Stimulated activated CD4-positive, alpha-beta T cell treated with anti-CD3 and anti-CD28 coated beads, Interleukin-2, amount 100 ng/mL, for 24 hours (primary cell): ENCODE measurements around the gene DDX39B.
"Not testable (repeated sequence)": the region's sequence is repeated elsewhere in the genome, so short reads cannot be mapped to it uniquely, and the experiment has no call there.

Experiments used
- DNase-seq, 2 donors: peaks; one replicate each; pipeline ENCODE4 v3.0.0-alpha.2; 2020

The DDX39B gene

DNA sequence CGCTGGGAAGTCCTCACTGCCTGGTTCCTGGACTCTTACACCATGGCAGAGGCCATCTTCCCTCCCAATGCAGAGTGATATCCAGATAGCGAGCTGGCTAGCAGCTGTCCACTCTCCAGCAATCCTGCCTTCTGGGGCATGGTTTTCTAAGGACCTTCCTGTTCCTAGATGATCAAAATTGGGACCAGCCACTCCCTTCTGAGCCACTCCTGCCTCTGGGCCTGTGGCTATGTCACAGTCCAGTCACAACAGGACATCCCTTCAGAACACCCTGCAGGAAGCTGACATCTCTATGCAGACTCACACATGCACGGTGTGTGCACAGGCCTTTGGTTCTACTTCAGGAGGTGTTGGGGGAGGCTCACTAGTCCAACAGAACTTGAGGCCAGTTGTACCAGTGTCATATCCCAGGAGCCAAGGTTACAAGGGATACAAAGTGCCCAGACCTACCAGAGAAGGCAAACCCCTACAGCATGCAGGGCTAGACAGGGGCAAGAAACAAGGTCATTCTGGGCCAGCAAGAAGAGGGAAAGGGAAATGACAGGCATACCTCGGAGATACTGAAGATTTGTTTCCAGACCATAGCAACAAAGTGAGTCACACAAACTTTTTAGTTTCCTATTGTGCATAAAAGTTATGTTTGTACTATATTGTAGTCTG, 15.7 kb downstream of the DDX39B start:
- no peak for DNase-seq

DNA sequence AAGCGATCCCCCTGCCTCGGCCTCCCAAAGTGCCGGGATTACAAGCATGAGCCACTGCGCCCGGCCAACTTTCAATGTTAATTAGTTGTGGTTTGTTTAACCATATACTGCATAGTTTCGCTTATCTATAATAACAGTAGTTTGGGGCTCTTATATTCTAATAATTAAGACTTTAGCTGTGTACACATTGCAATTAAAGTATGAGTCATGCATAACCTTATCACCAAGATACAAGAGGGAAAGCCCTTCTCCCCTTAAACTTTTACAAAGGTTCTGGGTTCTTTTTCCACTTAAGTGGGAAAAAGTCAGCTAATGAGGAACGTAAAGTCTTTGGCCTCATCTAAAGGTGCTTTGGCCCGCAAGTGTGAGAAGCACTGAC, 16.3 kb downstream of the DDX39B start:
- DNase-seq: no peak

DNA sequence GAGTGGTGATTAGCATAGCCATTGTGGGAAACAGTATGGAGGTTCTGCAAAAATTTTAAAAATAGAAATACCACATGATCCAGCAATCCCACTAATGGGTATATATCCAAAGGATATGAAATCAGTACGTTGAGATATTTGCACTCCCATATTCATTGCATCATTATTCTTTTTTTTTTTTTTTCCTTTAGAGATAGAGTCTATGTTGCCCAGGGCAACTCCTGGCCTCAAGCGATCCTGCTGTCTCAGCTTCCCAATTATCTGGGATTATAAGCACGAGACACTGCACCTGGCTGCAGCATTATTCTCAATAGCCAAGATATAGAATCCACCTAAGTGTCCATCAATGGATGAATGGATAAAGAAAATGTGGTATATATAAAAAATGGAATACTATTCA, 20.0 kb downstream of the DDX39B start:
- DNase-seq: no peak

DNA sequence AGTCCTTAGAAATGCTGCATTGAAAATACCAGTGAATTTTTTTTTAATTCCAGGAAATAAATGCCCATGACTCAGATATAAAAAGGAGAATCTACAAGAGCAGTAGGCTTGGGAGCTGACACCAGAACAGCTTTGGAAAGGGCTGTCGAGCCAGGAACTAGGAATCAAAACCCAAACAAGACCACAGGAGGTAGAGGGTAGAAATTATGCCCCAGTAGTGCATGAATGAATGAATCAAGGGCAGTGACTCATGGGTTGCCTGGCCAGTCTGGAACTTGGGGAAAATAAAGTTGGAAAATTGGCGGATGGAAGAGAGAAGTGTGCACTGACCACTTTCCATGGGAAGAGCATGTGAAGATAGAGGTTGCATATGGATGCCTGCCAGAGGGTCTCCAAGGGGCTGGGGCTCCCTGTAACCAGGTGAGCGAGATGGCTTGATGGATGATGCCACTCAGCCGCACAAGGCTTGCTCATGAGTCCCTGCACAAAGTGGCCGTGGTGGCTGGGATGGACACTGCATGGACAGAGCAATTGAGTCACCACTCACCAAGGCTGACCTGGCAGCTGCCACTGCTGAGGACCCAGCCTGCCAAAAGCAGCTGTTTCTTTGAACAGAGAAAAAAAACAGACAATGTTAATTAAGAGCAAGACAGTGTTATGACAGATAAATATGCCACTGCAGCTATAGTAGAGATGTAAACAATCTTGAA, 28.2 kb downstream of the DDX39B start:
- no peak for DNase-seq

DNA sequence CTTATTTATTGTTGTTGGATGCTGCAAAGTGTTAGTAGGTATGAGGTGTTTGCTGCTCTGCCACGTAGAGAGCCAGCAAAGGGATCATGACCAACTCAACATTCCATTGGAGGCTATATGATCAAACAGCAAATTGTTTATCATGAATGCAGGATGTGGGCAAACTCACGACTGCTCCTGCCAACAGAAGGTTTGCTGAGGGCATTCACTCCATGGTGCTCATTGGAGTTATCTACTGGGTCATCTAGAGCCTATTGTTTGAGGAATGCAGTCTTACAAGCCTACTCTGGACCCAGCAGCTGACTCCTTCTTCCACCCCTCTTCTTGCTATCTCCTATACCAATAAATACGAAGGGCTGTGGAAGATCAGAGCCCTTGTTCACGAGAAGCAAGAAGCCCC, 31.8 kb downstream of the DDX39B start:
- no peak for DNase-seq

DNA sequence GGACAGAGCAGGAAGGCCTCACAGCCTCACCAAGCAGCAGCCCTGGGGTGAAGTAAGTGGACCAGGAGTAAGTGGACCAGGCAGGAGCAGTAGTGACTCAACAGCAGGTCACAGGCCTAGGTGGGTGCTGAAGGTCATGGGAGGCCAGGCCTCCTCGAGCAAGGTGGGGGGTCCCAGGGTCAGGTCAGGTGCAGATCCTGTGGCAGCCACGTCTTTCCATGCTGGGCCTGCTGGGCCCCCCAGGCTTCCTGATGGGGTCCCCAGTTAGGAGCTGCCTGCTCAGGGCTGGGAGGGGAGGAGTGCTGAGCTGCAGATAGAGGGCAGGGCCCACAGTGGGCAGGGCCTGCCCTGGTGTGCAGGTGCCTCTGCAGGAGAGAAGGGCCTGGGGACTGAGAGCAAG, 32.8 kb downstream of the DDX39B start:
- not testable (repeated sequence) for DNase-seq

DNA sequence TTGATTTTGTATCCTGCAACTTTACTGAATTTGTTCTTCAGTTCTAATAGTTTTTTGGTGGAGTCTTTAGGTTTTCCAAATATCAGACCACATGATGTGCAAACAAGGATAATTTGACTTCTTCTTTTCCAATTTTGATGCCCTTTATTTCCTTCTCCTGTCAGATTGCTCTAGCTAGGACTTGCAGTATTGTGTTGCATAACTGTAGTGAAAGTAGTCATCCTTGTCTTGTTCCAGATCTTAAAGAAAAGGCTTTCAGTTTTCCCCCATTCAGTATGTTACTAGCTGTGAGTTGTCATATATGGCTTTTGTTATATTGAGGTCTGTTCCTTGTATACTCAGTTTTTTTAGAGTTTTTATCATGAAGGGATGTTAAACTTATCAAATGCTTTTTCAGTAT, 39.2 kb downstream of the DDX39B start:
- DNase-seq: no peak

DNA sequence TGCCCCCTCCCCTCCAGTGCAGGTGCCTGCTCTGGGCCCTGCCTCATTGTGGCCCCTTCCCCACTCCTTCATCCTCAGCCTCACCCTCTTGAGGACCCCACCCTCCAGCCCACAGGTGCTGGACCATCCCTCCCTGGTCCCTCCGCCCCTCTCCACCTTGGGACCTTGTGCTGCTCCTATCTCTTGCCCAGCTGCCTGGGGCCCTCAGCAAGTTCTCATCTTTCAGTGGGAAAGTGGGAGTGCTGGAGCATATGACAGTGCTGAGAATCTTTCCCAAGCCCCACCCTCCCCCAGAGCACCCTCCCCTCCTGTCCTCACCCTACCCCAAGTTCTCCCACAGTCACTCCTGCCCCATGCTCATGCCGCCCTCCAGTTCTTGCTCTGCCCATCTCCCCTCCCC, 42.2 kb downstream of the DDX39B start:
- DNase-seq: not testable (repeated sequence)

DNA sequence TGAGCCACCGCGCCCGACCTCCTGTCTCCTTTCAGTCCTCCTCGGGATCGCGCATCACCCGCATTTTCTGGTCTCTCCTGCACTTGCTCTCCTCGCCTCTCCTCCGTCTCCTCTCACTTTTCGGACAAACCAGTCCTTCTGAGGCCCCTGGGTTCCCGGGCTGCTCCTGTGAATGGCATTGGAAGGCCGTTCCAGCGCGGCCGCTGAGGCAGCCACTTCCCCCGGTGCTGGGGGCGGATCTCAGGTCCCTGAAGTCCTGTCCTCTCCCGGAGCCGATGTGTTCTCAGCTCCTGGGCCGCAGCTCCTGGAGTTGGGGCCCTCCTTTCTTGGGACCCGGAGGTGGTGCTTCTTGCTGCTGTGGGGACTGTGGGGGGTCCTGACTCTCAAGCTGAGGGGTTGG, 43.1 kb downstream of the DDX39B start:
- no peak for DNase-seq

DNA sequence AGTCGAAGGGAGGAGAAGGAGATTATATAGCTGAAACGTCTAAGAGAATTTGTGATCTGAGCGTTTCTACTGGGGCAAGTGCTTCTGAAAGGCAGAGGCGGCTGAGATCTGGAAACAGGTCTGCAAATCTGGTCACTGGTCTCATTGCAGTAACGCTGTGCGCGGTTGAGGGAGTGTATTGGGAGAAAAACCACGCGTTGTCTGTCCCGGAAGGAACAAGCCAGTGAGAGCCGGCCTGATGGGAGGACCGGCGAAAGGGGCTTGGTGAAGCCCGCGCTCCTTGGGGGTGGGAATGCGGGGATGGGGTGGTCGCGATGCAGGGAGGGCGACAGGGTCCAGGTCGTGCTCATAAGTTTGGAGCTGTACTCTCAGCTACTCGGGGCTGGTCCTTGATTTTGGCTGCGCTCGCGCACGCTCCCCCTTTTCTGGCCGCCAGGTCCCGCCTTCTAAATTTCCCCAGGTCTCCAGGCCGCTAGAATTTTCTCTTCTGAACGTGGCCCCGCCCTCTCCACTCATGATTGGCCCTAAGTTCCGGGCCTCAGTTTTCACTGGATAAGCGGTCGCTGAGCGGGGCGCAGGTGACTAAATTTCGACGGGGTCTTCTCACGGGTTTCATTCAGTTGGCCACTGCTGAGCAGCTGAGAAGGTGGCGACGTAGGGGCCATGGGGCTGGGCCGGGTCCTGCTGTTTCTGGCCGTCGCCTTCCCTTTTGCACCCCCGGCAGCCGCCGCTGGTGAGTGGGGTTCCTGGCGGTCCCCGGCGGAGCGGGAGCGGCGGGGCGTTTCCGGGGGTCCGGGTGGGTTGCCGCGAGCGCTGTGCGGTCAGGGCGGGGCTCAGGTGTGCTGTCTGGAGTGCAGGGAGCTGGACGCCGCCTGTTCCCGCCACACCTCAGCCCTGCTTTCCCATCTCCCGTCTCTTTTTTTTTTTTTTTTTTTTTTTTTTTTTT, 44.0 kb downstream of the DDX39B start, which contains the start of gene MICB:
Gene MICB, plus strand, starts transcription at position 615 of the 946 bp plus-strand sequence. Its CDS starts 49 bp downstream, at position 664.
- DNase-seq: peak; percentile 86 to 90

DNA sequence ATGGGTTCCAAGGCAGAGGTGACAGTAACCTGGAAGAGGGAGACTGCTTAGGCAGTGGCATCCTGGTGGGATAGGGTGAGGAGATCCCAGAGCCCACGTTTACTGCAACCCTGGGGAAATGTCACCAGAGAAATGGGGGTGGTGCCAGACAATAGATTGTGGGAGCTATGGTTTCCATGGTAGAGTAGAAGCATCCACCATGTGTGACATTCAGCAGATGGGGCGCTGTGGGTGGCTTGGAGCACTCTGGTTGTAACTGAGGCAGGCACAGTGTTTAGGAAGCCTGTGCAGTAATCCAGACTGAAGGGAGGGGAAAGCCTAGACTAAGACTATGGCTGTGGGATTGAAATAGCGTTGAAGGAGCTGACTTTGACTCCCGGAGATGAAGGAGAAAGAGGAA, 45.0 kb downstream of the DDX39B start:
- DNase-seq: not testable (repeated sequence)

DNA sequence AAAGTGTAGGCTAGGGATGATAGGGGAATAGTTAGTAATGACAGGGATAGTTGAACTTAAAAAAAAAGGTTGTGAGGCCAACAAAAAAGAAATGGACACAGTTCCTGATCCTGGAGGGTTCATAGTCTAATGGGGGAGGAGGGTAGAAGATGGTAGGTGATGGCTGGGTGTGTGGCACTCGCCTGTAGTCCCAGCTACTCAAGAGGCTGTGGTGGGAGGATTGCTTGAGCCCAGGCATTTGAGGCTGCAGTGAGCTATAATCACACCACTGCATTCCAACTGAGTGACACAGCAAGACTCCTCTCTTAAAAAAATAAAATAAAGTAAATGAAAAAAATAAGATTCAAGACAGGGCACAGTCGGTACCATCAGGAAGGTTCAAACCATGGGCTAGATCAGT, 46.2 kb downstream of the DDX39B start:
- no peak for DNase-seq

DNA sequence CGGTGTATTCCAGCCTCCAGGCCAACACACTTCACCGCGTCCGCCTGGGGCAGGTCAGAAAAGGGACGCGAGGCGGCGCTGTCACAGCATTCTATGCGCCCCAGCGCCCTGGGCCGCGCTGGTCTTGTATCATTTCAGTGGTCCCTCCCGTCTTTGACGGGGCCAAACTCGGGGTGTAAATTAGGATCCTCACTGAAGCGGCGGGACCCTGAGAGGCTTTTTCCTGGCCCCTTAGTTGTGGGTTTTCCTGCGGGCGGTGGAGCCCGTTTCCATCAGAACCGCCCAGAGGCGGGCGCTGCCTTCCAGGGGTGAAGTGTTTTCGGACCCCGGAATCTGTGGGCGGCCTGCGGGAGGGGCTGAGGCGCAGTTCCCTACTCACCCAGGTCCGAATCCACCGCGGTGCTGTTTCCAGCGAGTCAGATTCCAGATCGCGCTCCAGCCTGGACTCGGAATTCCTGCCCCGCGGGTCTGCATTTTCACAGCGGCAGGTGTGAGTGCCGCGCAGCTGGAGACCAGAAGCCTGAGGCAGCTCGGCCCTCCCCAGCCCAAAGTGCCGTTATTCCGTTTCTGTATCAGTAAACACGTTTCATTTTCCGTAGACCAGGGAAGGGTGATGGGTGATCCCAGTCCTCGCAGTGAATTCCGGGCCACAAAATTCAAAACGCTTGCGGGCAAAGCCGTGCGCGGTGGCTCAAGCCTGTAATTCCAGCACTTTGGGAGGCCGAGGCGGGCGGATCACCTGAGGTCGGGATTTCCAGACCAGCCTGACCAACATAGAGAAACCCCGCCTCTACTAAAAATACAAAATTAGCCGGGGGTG, 47.7 kb downstream of the DDX39B start:
- DNase-seq: peak; percentile 87

DNA sequence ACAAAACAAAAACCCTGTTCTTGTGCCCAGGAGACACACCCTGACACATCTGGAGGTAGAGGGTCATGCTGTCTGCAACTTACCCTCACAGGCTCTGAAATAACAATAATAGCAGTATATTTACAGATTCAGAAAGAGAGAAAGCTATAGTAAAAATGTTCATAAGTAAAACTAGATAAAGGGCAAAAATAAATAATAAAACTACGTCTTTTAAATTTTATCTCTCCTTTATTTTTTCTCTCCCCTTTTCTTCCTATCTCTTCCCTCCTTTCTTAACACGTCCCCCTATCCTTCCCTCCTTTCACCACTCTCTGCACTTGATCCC, 48.3 kb downstream of the DDX39B start:
- DNase-seq: not testable (repeated sequence)

DNA sequence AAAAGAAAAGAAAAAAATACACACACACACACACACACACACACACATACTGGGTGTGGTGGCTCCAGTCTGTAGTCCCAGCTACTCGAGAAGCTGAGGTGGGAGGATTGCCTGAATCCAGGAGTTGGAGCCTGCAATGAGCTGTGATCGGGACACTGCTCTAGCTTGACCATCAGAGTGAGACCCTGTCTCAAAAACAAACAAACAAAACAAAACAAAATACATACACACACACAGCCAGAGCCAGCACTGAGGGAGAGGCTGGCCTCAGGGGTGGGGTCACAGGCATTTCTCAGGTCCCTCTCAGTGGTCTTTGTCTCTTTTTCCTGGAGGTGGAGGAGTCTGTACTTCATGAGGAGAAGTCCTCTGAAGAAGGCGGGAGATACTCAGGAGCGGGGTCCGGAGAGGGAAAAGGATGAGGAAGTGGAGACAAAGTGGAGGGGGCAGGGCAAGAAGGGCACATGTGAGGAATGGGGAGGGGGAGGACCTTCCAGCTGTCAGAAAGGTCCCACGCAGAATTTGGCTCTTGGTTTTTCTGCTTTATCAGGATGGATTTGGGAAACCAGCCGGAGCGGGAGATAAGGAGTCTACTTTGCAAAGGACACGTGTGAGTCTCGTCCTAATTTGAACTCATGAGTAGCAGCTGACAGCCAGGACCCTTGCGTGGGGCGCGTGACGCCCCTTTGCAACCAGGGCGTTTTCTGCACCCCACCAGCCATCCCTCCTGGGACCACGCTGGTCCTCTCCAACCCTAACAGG, 51.5 kb downstream of the DDX39B start:
- no peak for DNase-seq

DNA sequence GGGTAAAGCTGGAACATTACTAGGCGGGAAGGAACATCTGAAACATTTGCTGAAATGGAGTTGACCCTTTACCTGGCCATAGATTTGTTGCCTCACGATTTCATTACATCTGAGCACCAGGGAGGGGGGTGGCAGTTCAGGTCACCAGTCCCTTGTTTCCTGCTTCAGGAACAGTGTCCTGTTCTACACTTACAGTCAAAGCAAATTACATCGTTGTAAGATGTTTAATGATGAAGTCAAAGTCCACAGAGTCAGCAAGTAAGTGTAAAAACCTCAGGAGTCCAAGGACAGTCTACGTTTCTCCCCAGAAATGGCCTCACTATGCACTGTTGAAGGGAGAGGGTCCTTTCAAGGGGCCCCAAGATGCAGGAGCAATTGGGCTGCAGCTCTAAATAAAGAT, 52.7 kb downstream of the DDX39B start:
- no peak for DNase-seq

DNA sequence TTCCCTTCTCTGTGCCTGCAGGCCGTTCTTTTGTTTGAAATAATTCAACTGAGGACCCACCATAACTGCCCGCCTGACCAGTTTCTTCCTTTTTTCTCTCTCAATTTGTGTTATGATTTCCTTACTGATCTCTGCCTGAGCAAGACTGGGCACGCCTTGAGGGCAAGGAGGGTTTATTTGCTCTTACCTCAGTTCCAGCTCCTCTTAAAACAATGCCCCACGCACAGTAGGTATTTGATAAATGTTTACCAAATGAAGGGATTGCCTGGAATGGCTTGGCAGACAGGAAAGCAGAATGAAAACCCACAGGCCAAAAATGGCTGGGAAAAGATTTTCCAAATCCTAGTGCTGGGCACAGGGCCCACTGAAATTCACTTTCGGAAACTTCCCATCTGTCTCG, 54.1 kb downstream of the DDX39B start:
- DNase-seq: not testable (repeated sequence)

DNA sequence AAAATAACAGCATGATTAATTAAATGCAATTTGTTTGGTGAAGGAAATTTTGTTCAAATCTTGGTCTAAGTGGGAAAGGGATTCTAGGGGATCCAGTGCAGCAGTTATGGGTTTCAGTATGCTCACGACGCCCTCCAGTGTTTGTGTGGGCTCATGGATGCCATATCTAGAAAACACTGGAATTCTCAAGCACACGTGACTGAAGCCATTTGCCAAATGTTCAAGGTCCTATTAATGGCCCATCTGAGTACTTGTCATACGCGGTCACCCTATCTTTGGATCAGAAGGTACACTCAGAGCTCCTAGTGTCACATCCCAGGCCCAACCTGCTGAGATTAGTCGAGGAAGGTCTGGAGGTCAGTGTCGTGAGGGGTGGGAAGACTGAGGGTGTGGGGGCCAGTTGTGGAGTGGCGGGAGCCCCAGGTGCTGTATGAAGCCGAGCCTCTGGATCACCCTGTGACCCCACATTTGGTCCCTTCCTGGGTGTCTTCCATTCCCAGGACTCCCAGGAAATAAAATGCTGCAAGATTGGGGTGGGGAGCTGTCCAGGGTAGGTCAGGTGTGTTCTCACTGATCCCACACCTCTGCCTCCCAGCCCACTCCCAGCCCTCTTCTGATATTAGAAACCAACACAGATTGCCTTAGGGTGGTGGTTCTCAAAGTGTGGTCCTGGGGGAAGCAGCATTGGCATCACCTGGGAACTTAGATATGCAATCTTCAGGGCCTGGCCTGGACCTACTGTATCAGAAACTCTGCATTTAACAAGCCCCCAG, 55.6 kb downstream of the DDX39B start:
- not testable (repeated sequence) for DNase-seq

DNA sequence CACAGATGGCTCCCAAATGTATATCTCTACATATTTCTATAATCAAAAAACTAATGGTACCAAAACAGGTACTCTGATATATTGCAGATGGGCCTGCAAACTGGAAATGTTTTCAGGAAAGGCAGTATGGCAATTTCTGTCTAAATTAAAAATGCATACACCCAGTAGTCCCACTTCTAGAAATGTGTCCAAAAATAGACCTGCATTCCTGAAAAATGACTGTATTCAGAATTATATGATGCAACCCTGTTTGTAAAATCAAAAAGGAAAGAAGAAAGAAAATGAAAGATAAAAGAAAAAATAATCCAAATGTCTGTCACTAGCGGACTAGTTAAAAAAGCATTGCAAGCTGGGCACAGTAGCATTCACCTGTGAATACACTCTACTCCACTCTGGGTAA, 56.7 kb downstream of the DDX39B start:
- no peak for DNase-seq

DNA sequence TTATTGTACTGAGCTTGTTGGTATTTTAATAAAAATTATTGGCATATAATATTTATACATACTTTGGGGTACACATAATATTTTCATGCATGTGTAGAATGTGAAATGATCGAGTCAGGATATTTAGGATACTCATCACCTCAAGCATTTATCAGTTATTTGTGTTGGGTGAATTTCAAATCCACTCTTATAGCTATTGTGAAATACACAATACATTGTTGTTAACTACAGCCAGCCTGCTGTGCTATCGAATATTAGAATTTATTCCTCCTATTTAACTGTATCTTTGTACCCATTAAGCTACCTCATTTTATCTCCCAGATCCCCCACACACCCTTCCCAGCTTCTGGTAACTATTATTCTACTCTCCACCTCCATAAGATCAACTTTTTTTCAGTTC, 58.4 kb downstream of the DDX39B start:
- DNase-seq: no peak

DNA sequence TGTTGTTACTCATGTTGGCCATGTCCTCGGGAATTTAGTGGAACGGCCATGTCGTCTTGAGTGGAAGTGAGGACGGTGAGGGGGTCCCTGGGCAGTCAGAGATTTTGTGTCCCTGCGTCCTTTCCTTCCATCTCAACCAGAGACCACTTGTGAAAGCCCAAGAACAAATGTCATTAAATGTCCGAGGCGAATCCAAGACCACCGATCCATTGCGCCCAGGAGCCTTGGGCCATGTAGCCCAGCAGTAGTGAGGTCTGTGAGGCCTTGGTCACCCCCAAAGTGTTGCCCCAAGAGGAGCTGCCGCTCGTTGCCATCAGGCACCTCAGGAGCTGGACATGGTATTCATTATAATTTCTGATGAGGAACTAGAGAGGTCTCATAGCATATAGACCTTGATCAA, 61.2 kb downstream of the DDX39B start:
- DNase-seq: no peak
